Measurements from ENCODE around the gene ARID3B. TPM values are rescaled to one million over a fixed set of nuclear protein-coding genes. Genes with fewer than 3 reads are reported as not detected.

ARID3B gene, protein sequence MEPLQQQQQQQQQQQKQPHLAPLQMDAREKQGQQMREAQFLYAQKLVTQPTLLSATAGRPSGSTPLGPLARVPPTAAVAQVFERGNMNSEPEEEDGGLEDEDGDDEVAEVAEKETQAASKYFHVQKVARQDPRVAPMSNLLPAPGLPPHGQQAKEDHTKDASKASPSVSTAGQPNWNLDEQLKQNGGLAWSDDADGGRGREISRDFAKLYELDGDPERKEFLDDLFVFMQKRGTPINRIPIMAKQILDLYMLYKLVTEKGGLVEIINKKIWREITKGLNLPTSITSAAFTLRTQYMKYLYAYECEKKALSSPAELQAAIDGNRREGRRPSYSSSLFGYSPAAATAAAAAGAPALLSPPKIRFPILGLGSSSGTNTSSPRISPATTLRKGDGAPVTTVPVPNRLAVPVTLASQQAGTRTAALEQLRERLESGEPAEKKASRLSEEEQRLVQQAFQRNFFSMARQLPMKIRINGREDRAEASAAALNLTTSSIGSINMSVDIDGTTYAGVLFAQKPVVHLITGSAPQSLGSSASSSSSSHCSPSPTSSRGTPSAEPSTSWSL
- total RNA-seq (2014; rRNA removed; shearing (Covaris generic)) (0.80 and 7.5 TPM in 2 replicates), total RNA-seq (2022) (2.0 and 3.2 TPM in 2 replicates), Bru-seq, nascent RNA (percentile 38 among the genes with signal in this experiment), BruChase-seq, experiment 1, labeled RNA remaining after a 6-hour chase (percentile 41 among the genes with signal in this experiment), BruChase-seq, experiment 2, labeled RNA remaining after a 2-hour chase (percentile 37 among the genes with signal in this experiment)
- long read RNA-seq, full-length matches to known transcripts: 2 of 14 reads
- long read RNA-seq, partial matches to known transcripts: 0 of 14 reads
- long read RNA-seq, other reads (novel, unspliced or antisense): 12 of 14 reads

DNA sequence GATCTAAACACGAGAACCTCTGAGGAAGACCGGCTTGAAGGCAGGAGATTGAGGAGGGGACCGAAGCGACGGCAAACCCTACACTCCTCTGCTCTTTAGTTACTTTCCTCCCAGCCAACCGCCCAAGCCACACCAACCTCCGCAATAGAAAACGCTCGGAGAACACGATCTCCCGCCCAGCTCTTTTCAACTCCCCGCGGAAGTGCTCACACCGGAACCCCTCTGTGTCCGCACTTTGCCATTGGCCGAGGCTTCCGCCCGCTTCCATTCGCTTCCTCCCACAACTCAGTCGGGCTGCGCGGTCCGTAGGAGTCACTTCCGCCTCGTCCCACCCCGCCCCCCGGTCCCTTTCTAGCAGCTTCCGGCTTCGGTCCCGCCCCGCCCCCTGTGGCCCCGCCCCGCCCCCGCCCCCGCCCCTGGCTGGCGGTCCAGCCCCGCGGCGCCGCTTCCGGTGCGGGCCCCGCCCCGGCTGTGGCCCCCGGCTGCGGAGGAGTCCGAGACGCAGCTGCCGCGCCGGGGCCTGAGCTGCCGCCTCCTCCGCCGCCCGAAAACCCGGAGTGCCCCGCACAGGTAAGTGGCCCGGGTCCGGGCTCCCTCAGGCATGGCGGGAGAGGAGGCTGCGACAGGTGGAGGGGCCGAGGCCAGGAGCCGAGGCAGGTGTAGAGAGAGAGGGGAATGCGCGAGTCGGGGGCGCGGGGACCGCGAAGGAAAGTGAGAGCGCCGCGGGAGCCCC, at the start of gene ARID3B:
ARID3B (plus strand) TSS at position 460 of the 733 bp plus-strand sequence. CDS start 2,717 bp downstream, outside the sequence.
- ChIA-PET CTCF (ENCODE audit: unreplicated experiment) (interaction anchor here (0.6 to 0.9 kb wide), 5 partner anchors 25 to 1146 kb away, joined by 3 to 6 read pairs (median 3); no protein-coding TSS in a partner anchor), POLR2A (interaction anchor here (0.5 to 1.6 kb wide), 7 partner anchors 17 to 1038 kb away, joined by 3 to 8 read pairs (median 3); partner anchors contain the start of genes CLK3 and PTPN9)
- Histone ChIP-seq H3K79me2 (ENCODE audit: insufficient read depth, low read depth, low read length) (no peaks in the 10 kb centered on the region), H2AFZ (ENCODE audit: low read length) (peak within 1 kb of the TSS; percentile 92), H3K9me3 (ENCODE audit: low read length) (no peaks in the 10 kb centered on the region), H3K4me2 (ENCODE audit: low read length) (peak within 1 kb of the TSS; percentile 99), H3K27ac (ENCODE audit: low read depth, low read length, poor library complexity, severe bottlenecking) (peak within 1 kb of the TSS; percentile 36), H3K36me3 (ENCODE audit: insufficient read depth, low read length) (no peaks in the 10 kb centered on the region), H3K9me2 (ENCODE audit: insufficient read depth, low read length) (no peaks in the 10 kb centered on the region), H4K20me1 (ENCODE audit: insufficient read depth, low read length) (peaks cover 26% of the 10 kb centered on the region), H3K4me1 (ENCODE audit: insufficient read depth, low read length, poor library complexity, severe bottlenecking) (peaks cover 20% of the 10 kb centered on the region), H3K4me3 (ENCODE audit: low read depth, low read length, poor library complexity, severe bottlenecking) (peak within 1 kb of the TSS; percentile 91)
- intact Hi-C loops (cut with micrococcal nuclease; ENCODE audit: unreplicated experiment): loop anchor here (1.0 to 2.0 kb wide), 3 partner anchors 74 to 166 kb away; partner anchors contain the start of genes CLK3 and UBL7
- TF ChIP-seq, protein P1, sequence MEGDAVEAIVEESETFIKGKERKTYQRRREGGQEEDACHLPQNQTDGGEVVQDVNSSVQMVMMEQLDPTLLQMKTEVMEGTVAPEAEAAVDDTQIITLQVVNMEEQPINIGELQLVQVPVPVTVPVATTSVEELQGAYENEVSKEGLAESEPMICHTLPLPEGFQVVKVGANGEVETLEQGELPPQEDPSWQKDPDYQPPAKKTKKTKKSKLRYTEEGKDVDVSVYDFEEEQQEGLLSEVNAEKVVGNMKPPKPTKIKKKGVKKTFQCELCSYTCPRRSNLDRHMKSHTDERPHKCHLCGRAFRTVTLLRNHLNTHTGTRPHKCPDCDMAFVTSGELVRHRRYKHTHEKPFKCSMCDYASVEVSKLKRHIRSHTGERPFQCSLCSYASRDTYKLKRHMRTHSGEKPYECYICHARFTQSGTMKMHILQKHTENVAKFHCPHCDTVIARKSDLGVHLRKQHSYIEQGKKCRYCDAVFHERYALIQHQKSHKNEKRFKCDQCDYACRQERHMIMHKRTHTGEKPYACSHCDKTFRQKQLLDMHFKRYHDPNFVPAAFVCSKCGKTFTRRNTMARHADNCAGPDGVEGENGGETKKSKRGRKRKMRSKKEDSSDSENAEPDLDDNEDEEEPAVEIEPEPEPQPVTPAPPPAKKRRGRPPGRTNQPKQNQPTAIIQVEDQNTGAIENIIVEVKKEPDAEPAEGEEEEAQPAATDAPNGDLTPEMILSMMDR (conservative IDR thresholded peaks at IDR 0.05; ENCODE audit: low read length): no peak
- no peak for TF ChIP-seq EZH2phosphoT487 (IDR thresholded peaks at IDR 0.05; ENCODE audit: borderline replicate concordance, low read depth, low read length)
- no TSS peak for BruUV-seq (replicated peaks)
- DNase-seq (ENCODE audit: low spot score): peak; percentile 98

DNA sequence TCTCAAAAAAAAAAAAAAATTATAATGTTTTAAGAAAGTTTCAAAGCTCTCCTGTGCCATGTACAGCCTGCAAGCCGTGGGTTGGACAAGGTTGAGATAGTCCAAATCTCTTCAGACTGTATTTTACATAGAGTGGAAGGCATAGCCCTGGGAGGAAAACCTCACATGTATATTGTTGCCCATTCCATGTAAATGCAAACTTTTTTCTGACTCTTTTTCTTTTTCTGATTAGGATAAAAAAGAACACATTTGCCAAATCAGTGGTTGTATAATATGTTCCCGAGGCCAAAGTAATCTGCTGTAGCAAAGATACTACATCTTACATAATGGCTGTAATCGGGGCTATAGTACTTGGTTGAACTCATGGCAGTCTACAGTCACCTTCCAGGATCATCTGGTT, 44.4 kb upstream of the ARID3B start:
- Histone ChIP-seq H3K4me3 (ENCODE audit: low read depth, low read length, poor library complexity, severe bottlenecking) (no peak overlapping the region), H3K4me1 (ENCODE audit: insufficient read depth, low read length, poor library complexity, severe bottlenecking) (no peaks in the 10 kb centered on the region), H3K4me2 (ENCODE audit: low read length) (no peak overlapping the region), H3K27ac (ENCODE audit: low read depth, low read length, poor library complexity, severe bottlenecking) (no peak overlapping the region), H4K20me1 (ENCODE audit: insufficient read depth, low read length) (no peaks in the 10 kb centered on the region), H3K9me3 (ENCODE audit: low read length) (no peaks in the 10 kb centered on the region), H3K9me2 (ENCODE audit: insufficient read depth, low read length) (no peaks in the 10 kb centered on the region), H3K79me2 (ENCODE audit: insufficient read depth, low read depth, low read length) (no peaks in the 10 kb centered on the region), H2AFZ (ENCODE audit: low read length) (no peak overlapping the region), H3K36me3 (ENCODE audit: insufficient read depth, low read length) (no peaks in the 10 kb centered on the region)
- intact Hi-C loops (cut with micrococcal nuclease; ENCODE audit: unreplicated experiment): no loop called here
- ChIA-PET CTCF (ENCODE audit: unreplicated experiment) (interaction anchor here (0.6 kb wide), 1 partner anchor 405 kb away, joined by 3 read pairs; no protein-coding TSS in a partner anchor), POLR2A (no interaction called here)
- no peak for DNase-seq (ENCODE audit: low spot score)
- TF ChIP-seq EZH2phosphoT487 (IDR thresholded peaks at IDR 0.05; ENCODE audit: borderline replicate concordance, low read depth, low read length): no peak
- TF ChIP-seq, protein P1 (conservative IDR thresholded peaks at IDR 0.05; ENCODE audit: low read length): no peak
- BruUV-seq (replicated peaks): no TSS peak
